Fibroblast of skin of back (primary cell): ENCODE results near the gene MAP4K4.
A peak's percentile ranks its signal among the peaks of the same experiment; 100 is the strongest.

Experiments used
- DNase-seq: peaks from one replicate; pipeline ENCODE4 v3.0.0-alpha.2; 2013

The MAP4K4 gene

DNA sequence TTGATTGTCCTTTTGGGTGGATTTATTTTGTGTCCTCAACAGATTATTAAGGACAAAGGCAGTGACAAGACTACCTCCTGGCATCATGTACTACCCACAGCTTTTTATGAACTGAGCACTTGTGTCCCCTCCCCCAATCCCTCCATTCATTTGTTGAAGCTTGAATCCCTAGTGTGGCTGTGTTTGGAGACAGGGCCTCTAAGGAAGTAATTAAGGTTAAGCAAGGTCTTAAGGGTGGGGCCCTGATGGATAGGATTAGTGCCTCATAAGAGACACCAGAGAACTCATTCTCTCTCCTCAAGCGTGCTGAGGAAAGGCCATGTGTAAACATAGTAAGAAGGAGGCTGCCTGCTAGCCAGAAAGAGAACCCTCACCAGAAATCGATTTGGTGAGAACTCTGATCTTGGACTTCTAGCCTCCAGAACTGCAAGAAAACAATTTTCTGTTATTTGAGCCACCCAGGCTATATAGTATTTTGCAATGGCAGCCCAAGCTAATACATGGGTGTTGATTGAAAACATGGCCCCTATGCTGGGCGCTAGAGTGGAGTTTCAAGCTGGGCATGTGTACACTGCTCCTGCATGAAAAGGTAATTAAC lies 3.4 kb upstream of the MAP4K4 start:
- no peak for DNase-seq

GRCh38 chr2:101696272-101697123 lies 1.0 kb upstream of the MAP4K4 start:
- no peak for DNase-seq

DNA sequence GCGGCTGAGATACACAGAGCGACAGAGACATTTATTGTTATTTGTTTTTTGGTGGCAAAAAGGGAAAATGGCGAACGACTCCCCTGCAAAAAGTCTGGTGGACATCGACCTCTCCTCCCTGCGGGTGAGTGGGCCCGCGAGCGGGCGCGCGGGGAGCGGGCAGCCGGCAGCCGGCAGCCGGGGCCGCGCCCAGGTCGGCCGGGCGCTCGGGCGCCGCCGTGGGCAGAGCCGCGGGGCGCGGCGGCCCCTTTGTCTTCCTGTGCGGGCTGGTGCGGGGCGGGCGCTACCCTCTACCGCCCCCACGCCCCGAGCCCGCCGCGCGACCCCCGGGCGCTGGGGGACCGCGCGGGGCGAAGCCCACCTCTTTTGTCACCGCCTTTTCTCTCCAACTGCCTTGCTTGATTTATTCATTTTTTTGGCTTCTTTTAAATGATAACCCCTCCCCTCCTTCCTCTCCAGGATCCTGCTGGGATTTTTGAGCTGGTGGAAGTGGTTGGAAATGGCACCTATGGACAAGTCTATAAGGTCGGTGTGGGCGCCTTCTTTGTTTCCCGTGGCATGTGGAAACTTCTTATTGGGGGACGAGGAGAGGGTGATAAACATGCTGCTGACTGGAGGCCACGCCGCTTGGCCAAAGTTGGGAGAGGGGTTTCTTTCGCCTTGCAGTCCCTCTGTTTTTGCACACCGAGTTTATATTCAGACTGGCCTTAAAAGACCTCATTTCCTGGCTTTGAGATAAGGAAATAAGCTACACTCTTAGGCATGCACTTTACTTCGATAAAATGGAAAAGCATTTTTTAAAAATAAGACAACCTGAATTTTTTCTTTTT lies 722 bp downstream of the MAP4K4 start:
- peak; percentile 45 for DNase-seq

- peak; percentile 13 for DNase-seq
These were observed 1.6 kb downstream of the MAP4K4 start for GRCh38 chr2:101698844-101699754.

GRCh38 chr2:101699755-101700461 lies 2.4 kb downstream of the MAP4K4 start:
- DNase-seq = peak; percentile 16

DNA sequence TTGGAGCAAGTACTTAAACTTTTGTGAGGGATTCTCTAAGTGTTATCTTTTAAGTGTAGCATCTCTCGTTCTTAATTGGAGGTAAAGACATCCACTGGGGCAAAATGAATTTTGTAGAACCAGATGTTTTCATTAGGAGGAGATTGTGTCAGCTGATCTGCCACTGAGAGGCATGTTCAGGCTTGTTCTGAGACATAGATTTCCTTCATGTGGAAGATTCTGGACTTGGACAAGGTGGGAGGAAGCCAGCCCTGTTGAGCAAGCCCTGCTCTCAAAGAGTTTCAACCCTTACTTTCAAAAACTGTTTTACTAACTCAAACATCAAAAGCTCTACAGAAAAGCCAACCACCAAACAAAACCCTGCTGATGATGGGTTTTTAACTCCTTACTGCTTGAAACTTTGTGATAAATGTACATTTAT lies 6.5 kb downstream of the MAP4K4 start:
- DNase-seq = peak; percentile 43

GRCh38 chr2:101704816-101705578 lies 7.5 kb downstream of the MAP4K4 start:
- peak; percentile 11 for DNase-seq

DNA sequence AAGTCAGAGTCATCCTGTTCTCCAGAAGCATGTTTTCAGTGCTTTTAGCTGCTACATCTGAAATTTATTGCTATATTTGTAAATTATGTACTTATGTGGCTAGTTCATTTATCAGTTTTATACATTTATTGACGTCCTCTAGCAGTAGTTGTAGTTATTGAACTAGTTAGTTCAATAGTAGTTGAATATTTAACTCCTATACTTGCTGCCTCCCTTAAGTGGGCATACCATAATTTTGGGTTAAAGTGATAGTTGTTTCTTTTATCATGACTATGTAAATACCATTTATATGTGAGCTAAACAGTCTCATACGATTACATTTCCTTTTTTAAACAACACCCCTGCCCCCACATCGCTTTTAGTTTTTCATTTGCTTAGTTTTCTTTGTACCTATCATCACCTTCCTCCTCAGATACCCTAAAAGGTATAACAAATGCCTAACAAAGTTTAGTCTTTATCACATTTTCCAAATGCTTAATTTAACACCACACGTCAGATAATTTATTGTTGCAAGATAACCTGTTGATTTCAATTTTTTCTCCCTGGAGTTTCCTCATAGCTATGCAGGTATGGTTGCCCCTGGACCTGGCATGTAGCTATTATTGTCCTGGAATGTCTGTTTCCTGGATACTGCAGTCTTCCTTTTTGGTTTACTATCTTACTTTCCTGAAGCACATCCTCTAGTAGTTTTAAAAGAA lies 8.8 kb downstream of the MAP4K4 start:
- DNase-seq = no peak

DNA sequence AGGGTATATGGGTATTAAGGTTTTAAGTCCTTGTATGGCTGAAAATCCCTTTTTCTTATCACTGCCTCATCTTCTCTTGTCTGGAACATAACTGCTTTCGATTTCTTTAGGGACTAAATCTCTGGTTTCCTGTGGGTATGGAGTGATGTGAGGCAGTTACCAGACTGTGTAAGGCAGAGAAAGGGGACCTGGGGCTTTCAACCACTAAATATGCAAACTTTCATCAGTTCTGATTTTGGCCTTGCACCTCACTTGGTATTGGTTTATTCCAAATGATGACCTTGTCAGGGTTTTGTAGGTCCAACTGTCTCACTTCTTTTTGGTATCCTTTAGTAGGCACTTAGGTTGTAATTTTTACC lies 9.3 kb downstream of the MAP4K4 start:
- no peak for DNase-seq

DNA sequence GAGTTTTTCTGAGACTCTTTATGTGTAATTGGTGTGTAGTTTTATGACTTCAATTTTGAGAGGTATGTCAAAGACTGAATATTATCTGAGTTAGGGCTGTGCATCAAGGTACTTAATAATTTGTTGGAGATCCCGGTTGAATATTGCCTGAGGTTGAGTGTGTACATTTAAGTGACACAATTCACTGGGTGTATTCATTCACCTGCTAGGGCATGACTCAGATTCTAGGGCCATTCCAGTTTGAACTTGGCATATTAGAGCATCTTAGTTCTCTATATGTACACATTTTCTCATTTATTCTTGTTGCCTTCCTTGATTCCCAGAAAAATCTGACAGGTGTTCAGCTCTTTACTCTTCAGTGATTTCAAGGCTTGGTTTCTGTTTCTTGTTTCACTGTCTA lies 12.5 kb downstream of the MAP4K4 start:
- no peak for DNase-seq

DNA sequence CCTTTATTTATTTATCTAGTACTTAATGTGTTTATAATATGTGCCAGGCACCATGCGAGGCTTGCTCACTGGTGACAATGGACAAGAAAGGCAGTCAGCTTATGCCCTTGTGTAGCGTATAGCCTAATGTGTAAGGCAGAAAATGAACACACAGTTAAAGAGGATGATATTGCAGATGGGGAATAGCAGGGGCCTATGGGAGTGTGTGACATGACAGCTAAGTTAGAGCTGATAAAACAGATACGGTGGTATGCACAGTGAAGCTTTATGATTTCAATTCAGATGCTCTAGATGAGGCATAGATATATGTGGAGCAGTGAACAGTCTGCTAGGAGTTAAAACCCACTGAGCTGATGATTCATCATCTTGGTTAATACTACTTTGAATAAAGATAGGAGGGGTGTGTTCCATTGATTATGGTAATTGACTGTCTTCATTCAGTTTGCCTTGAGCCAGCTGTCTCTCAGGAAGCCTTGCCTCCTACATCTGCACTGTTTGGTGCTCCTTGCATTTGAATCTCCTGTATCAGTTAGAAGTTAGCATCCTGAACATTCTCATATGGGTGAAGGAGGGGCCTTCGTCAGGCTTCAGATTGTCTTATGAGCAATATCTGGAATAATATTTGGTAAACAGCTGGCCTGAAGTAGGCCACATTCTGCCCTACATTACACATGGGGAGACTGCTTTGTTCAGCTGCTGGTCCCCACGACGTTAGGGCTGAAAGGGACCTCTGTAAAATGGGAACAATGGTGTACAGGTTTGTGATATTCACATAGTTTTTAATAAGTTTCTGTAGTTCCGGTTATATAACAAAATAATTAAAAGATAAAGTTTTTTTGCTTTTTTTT lies 13.2 kb downstream of the MAP4K4 start:
- peak; percentile 47 for DNase-seq

DNA sequence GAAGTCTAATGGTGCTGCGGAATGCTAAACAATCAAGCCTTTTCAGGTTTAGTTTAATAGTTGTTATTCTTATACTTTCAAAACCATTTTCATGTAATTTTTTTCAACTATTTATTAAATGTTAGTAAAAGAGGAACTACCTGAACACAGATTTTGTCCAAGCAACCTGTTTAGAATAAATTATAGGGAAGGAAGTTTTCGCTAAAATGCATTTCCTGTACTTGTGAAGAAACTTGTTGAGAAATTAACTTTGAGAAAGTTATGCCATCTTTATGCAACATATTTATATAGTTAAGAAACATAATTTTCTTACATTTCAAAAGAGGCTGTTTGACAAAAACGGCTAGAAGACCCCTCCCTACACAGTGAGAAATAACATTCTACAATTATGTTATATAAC lies 16.6 kb downstream of the MAP4K4 start:
- DNase-seq = no peak

- no peak for DNase-seq
These were observed 19.8 kb downstream of the MAP4K4 start for GRCh38 chr2:101717071-101717845.

- no peak for DNase-seq
These were observed 21.0 kb downstream of the MAP4K4 start for GRCh38 chr2:101718479-101718878.

DNA sequence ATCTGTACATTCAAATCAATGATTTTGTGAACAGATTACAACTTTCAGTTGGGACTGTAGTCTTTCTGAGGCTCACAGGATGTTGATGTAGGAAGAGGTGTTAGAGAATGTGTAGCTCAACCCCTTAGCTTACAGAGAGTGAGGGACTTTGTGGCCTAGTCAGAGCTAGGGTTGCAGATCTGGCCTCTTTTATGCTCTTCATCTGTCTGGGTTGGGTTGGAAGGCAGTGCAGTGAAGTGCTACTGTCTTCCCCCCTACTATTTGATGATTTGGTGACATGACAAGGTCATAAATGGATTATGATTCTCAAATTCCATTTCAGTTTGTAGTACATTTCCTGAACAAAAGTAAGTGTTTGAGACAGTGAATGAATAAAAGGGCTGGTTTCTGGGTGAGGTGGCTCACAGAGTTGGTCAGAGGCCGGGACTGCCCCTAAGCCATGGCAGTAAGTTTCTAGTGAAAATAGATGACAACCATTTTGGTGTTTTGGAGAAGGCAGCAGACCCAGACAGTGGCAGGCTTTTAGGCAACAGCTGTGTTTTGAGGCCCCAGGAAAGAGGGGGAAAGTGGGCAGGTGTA lies 21.6 kb downstream of the MAP4K4 start:
- DNase-seq = peak; percentile 73

- peak; percentile 78 for DNase-seq
These were observed 23.2 kb downstream of the MAP4K4 start for GRCh38 chr2:101720732-101721131.

- no peak for DNase-seq
These were observed 25.4 kb downstream of the MAP4K4 start for GRCh38 chr2:101722864-101723263.
